ENCODE results near the gene MTG2.
A peak's percentile ranks its signal among the peaks of the same experiment; 100 is the strongest.

Gene MTG2

DNA sequence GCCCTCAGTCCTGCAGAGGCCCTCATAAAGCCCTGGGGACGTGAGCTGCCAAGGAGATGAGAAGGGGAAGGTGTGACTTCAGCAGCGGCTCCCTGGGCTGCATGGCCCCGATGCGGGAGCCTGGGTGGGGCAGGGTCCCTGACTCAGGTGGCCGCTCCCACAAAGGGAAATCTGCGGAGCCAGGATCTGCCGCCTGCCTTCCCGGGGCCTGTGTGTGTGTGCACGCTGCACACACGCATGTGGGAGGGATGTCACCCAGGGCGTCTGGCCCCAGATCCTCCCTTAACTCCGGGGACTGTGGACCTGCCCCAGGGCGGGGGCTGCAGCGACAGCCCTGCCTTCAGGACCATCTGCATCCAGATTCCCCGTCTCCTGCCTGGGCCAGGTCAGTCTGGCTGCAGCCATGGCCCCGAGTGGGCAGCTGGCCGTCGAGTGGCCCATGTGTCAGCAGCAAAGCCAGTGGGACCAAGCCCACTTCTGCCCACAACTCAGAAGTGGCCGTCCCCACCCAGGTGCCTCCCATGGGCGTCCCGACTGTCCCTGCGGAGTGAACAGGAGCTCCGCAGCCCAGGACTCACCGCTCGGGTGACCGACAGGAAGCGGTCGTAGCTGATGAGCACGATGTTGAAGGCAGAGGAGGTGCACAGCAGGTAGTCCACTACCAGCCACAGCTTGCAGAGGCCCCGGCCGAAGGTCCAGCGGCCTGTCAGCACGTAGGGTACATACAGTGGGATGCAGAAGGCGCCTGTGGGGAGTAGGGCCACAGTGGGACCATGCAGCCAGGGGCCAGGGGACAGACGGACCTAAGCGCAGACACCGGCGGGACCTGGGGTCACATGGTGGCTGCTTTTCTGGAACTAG is 35.3 kb downstream of the MTG2 start:
- Histone ChIP-seq H3K36me3 (peaks cover 23% of the 10 kb centered on the region), H3K27ac (no peak overlapping the region), H3K9me3 (ENCODE audit: severe bottlenecking) (no peaks in the 10 kb centered on the region), H3K4me3 (ENCODE audit: low read depth, low read length) (no peak overlapping the region), H3K27me3 (ENCODE audit: insufficient read depth, low read depth, severe bottlenecking) (no peaks in the 10 kb centered on the region)
- no peak for TF ChIP-seq CTCF (IDR thresholded peaks at IDR 0.05; ENCODE audit: low read depth, low read length)
- DNase-seq: no peak

DNA sequence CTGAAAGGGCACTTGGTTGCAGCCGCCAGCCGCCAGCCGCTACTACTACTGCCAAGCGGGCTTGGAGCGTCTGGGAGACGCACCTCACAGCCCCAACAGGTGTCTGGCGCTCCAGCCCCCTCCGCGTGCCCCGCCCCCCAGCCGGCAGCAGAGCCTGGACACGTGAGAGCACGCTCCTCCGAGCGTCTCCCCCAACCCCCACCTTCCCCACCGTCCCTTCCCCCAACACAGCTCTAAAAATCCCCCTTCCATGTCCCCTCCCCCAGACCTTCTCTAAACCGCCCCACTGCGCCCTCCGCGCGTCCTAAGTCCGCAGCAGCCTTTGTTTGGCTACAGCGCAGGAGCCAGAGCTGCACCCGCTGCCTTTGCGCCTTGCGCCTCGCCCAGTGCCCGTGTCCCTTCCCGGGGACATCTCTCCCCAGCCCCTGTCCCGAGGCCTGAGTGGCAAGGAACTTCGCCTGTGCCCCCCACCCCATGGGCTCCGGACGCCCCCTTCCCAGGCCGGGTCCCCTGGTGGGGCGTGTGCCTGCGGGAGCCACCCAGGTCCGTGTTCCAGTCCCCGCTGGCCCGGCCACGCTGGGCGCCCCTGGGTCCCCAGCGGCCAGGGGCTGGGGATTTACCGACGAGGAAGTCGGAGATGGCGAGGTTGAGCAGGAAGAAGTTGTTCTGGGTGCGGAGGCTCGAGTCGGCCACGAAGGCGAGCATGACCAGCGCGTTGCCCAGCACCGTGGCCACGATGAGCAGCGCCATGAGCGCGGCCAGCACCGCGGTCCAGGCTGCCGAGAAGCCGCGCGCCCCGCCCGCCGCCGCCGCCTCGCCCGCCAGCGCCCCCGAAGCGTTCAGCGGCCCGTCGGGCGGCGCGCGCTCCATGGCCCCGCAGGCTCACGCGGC is 36.5 kb downstream of the MTG2 start:
- Histone ChIP-seq H3K27ac (peak overlapping the region; percentile 66), H3K9me3 (ENCODE audit: severe bottlenecking) (no peaks in the 10 kb centered on the region), H3K36me3 (peaks cover 23% of the 10 kb centered on the region), H3K4me3 (ENCODE audit: low read depth, low read length) (peak overlapping the region; percentile 79), H3K27me3 (ENCODE audit: insufficient read depth, low read depth, severe bottlenecking) (no peaks in the 10 kb centered on the region)
- no peak for TF ChIP-seq CTCF (IDR thresholded peaks at IDR 0.05; ENCODE audit: low read depth, low read length)
- peak; percentile 78 for DNase-seq

GRCh38 chr20:62219992-62220665 is 37.3 kb downstream of the MTG2 start, which contains the start of gene HRH3:
Gene HRH3, minus strand, starts transcription at chr20:62220278. Its CDS starts 308 bp downstream, at chr20:62219970.
- Histone ChIP-seq H3K9me3 (ENCODE audit: severe bottlenecking) (no peaks in the 10 kb centered on the region), H3K27me3 (ENCODE audit: insufficient read depth, low read depth, severe bottlenecking) (no peaks in the 10 kb centered on the region), H3K4me3 (ENCODE audit: low read depth, low read length) (peak within 1 kb of the TSS; percentile 79), H3K36me3 (peaks cover 18% of the 10 kb centered on the region), H3K27ac (peak within 1 kb of the TSS; percentile 66)
- peak; percentile 52 for DNase-seq
- no peak for TF ChIP-seq CTCF (IDR thresholded peaks at IDR 0.05; ENCODE audit: low read depth, low read length)

DNA sequence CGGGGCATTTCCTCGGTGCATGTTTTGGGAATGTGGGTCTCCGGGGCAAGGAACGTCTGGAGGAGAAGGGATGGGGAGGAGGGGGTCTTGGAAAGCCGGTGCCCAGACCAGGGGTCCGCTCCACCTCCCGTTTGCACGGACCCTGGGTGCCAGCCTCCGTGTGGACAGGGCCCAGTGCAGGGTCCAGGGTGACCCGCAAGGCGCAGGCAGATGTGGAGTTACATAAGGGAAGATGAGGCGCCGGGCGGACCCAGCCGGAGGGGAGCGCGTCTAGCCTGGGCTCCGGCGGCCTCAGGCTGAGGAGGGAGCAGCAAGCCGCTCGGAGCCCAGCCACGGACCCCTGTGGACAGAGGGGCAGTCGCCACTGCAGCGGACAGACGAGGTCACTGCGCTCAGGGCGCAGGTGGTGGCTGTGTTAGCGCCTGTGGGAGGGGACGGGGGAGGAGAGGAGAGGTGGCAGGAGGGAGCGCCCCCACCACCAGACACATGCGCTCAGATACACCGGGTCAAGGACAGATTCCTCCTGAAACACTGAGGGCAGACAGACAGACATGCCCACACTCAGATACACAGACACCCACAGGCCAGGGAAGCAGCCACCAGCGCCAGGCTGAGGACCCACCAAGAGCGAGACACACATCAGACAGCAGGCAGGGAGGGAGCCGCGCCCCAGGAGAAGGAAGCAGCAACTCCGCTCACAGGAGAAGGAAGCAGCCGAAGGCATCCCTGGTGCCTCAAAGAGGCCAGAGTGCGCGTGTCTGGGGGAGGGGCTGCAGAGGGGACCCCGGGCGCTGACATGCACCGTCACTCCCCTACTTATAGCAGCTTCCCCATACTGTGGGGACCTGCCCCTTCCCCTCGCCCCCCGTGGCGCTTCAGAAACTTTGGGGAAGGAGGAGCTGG is 38.1 kb downstream of the MTG2 start:
- DNase-seq: peak; percentile 56
- H3K9me3 ChIP-seq (ENCODE audit: severe bottlenecking): no peaks in the 10 kb centered on the region
- H3K27ac ChIP-seq: no peak overlapping the region
- peak overlapping the region; percentile 51 for H3K4me3 ChIP-seq (ENCODE audit: low read depth, low read length)
- H3K27me3 ChIP-seq (ENCODE audit: insufficient read depth, low read depth, severe bottlenecking): no peaks in the 10 kb centered on the region
- TF ChIP-seq CTCF (IDR thresholded peaks at IDR 0.05; ENCODE audit: low read depth, low read length): no peak; the same call in 1 of the 2 replicates
- H3K36me3 ChIP-seq: peaks cover 15% of the 10 kb centered on the region

Measured in WERI-Rb-1 (cell line).